GM23338 (cell line): ENCODE measurements around the gene KCNN3. TPM values are rescaled to one million over a fixed set of nuclear protein-coding genes. Genes with fewer than 3 reads are reported as not detected.

Source experiments
- ATAC-seq: fragments of 200-7000 bp; cut with Tn5 transposase; 3 replicates; pipeline ENCODE4 v1.9.1; 2020
- DNase-seq: peaks from one replicate; pipeline ENCODE4 v3.0.0-alpha.2; 2015; ENCODE audit warnings: low spot score
- H2AFZ ChIP-seq: fragments of 200-600 bp; sonication (generic); 2 replicates; pipeline ENCODE4 v1.8.0; 2016; ENCODE audit warnings: antibody characterized with exemption, mild to moderate bottlenecking, moderate library complexity
- H3F3A ChIP-seq: fragments of 200-600 bp; sonication (generic); replicated peaks from 2 replicates; pipeline ENCODE4 v1.8.0; 2017; ENCODE audit warnings: antibody characterized with exemption, mixed run types, low read depth
- H3K27ac ChIP-seq: fragments of 200-600 bp; sonication (generic); 2 replicates; pipeline ENCODE4 v1.6.1; 2016; ENCODE audit warnings: low read depth
- H3K27me3 ChIP-seq: fragments of 200-600 bp; sonication (generic); 2 replicates; pipeline ENCODE4 v1.8.0; 2016; ENCODE audit warnings: mild to moderate bottlenecking, mixed run types, moderate library complexity; ENCODE audit not compliant: insufficient read depth
- H3K36me3 ChIP-seq: fragments of 200-600 bp; sonication (generic); 2 replicates; pipeline ENCODE4 v1.8.0; 2016; ENCODE audit warnings: mild to moderate bottlenecking; ENCODE audit not compliant: insufficient read depth
- H3K4me1 ChIP-seq: fragments of 200-600 bp; sonication (generic); 2 replicates; pipeline ENCODE4 v1.8.0; 2016; ENCODE audit warnings: mild to moderate bottlenecking, moderate library complexity; ENCODE audit not compliant: insufficient read depth
- H3K4me2 ChIP-seq: fragments of 200-600 bp; sonication (generic); 2 replicates; pipeline ENCODE4 v1.7.1; 2017; ENCODE audit warnings: mixed run types
- H3K4me3 ChIP-seq: fragments of 200-600 bp; sonication (generic); 2 replicates; pipeline ENCODE4 v1.6.1; 2016; ENCODE audit warnings: mixed run types
- H3K79me2 ChIP-seq: fragments of 200-600 bp; sonication (generic); replicated peaks from 2 replicates; pipeline ENCODE4 v1.8.0; 2017; ENCODE audit warnings: mild to moderate bottlenecking; ENCODE audit not compliant: insufficient read depth
- H3K9me2 ChIP-seq: fragments of 200-600 bp; sonication (generic); 2 replicates; pipeline ENCODE4 v1.8.0; 2017; ENCODE audit not compliant: insufficient read depth
- H4K20me1 ChIP-seq: fragments of 200-600 bp; sonication (generic); replicated peaks from 2 replicates; pipeline ENCODE4 v1.8.0; 2017; ENCODE audit warnings: mild to moderate bottlenecking; ENCODE audit not compliant: insufficient read depth
- H3K27ac Mint-ChIP-seq: 2 replicates; pipeline ENCODE4 v1.8.0; 2020; ENCODE audit warnings: inconsistent platforms, mild to moderate bottlenecking, moderate library complexity, mixed read lengths
- H3K27me3 Mint-ChIP-seq: 3 replicates; pipeline ENCODE4 v1.8.0; 2022; ENCODE audit warnings: low read depth, mild to moderate bottlenecking, moderate library complexity, mixed read lengths, inconsistent platforms; ENCODE audit not compliant: insufficient read depth, poor library complexity
- H3K36me3 Mint-ChIP-seq: 3 replicates; pipeline ENCODE4 v1.8.0; 2021; ENCODE audit warnings: low read depth, mild to moderate bottlenecking, inconsistent platforms, moderate library complexity, mixed read lengths
- H3K4me1 Mint-ChIP-seq: 3 replicates; pipeline ENCODE4 v1.8.0; 2020; ENCODE audit warnings: mild to moderate bottlenecking, inconsistent platforms, mixed read lengths
- H3K4me3 Mint-ChIP-seq: 3 replicates; pipeline ENCODE4 v1.8.0; 2021; ENCODE audit warnings: moderate library complexity, mild to moderate bottlenecking, inconsistent platforms, mixed read lengths
- H3K9me3 Mint-ChIP-seq: 3 replicates; pipeline ENCODE4 v1.8.0; 2020; ENCODE audit warnings: moderate library complexity, mild to moderate bottlenecking, inconsistent platforms, mixed read lengths
- CTCF ChIP-seq, 2 experiments: fragments of 200-600 bp in 1 of 2; sonication (generic) in 1 of 2; conservative IDR thresholded peaks; 2 replicates each; pipeline versions ENCODE4 v1.5.1 to v1.6.1; 2016 to 2017; ENCODE audit warnings: antibody characterized with exemption in 2 of 2, low read depth in 2 of 2, mild to moderate bottlenecking in 2 of 2, moderate library complexity in 1 of 2
- JUNB ChIP-seq: IDR thresholded peaks from one replicate; pipeline ENCODE4 v1.6.1; 2016; ENCODE audit warnings: antibody characterized with exemption; ENCODE audit not compliant: unreplicated experiment
- NANOG ChIP-seq: IDR thresholded peaks from 2 replicates; pipeline ENCODE4 v1.6.1; 2016; ENCODE audit warnings: antibody characterized with exemption, borderline replicate concordance
- REST ChIP-seq: IDR thresholded peaks from one replicate; pipeline ENCODE4 v1.6.1; 2018; ENCODE audit warnings: antibody characterized with exemption; ENCODE audit not compliant: unreplicated experiment
- STAT1 ChIP-seq: IDR thresholded peaks from one replicate; pipeline ENCODE4 v1.6.1; 2016; ENCODE audit warnings: antibody characterized with exemption; ENCODE audit not compliant: unreplicated experiment
- ZNF114 ChIP-seq: fragments of 250-450 bp; sonication (Bioruptor Pico); IDR thresholded peaks from 2 replicates; pipeline ENCODE4 v1.5.0; 2020; ENCODE audit warnings: mild to moderate bottlenecking, moderate library complexity
- ZNF331 ChIP-seq: fragments of 250-450 bp; sonication (Bioruptor Pico); IDR thresholded peaks from 2 replicates; pipeline ENCODE4 v1.5.0; 2020; ENCODE audit warnings: low read depth, mild to moderate bottlenecking, moderate library complexity
- ZNF462 ChIP-seq: fragments of 250-450 bp; sonication (Bioruptor Pico); IDR thresholded peaks from 2 replicates; pipeline ENCODE4 v1.5.0; 2020; ENCODE audit warnings: mild to moderate bottlenecking, moderate library complexity
- polyA plus RNA-seq: library from polyadenylated mRNA; unstranded; fragments of >200 nt; fragmentation: Nextera tagmentation; extraction: Ambion mirVana; gene quantifications from 2 replicates; pipeline ENCODE4 v1.2.1, GENCODE V29; 2016
- total RNA-seq: library from RNA; depleted of rRNA; stranded (reverse); fragments of >200 nt; shearing (Covaris generic); gene quantifications from 2 replicates; pipeline ENCODE4 v1.2.3, GENCODE V29; 2014
- TF ChIP-seq, protein P1 (sequence below): IDR thresholded peaks from 2 replicates; pipeline ENCODE4 v1.6.1; 2016; ENCODE audit warnings: antibody characterized with exemption

The KCNN3 gene
- total and polyA plus RNA-seq, 2 experiments from 2014 or later, result 1.9 to 3.0 TPM

GRCh38 chr1:154753426-154753825, 116.7 kb downstream of the KCNN3 start (continued):
- TF ChIP-seq NANOG (no peak), ZNF114 (no peak), STAT1 (no peak), ZNF331 (CRISPR knock-in tag) (no peak)
- TF ChIP-seq, protein P1, sequence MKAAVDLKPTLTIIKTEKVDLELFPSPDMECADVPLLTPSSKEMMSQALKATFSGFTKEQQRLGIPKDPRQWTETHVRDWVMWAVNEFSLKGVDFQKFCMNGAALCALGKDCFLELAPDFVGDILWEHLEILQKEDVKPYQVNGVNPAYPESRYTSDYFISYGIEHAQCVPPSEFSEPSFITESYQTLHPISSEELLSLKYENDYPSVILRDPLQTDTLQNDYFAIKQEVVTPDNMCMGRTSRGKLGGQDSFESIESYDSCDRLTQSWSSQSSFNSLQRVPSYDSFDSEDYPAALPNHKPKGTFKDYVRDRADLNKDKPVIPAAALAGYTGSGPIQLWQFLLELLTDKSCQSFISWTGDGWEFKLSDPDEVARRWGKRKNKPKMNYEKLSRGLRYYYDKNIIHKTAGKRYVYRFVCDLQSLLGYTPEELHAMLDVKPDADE, result no peak

- H3K4me1 Mint-ChIP-seq, result peaks cover 23% of the 10 kb centered on the region
- no peaks in the 10 kb centered on the region for H4K20me1 ChIP-seq
- no peak overlapping the region for H3K27ac Mint-ChIP-seq
- H3K27me3 ChIP-seq, result no peaks in the 10 kb centered on the region
- no peaks in the 10 kb centered on the region for H3K9me3 Mint-ChIP-seq
- no peaks in the 10 kb centered on the region for H3K4me1 ChIP-seq
- H3K27ac ChIP-seq, result no peak overlapping the region
- H3F3A ChIP-seq, result no peaks in the 10 kb centered on the region
- H2AFZ ChIP-seq, result no peak overlapping the region
- peaks cover 13% of the 10 kb centered on the region for H3K27me3 Mint-ChIP-seq
- no peaks in the 10 kb centered on the region for H3K36me3 Mint-ChIP-seq
- no peak for DNase-seq
- H3K4me2 ChIP-seq, result no peak overlapping the region
- TF ChIP-seq ZNF462 (CRISPR knock-in tag) (no peak), JUNB (no peak), CTCF (conservative IDR thresholded peaks at IDR 0.05; ENCODE audit: low read depth in 2 of 2) (peak in 1 of 2 experiments; percentile 13; a peak in 1 of 4 replicates), REST (no peak), STAT1 (no peak), ZNF114 (no peak), NANOG (no peak)
- TF ChIP-seq, protein P1, result no peak
- H3K4me3 Mint-ChIP-seq, result no peak overlapping the region
- H3K4me3 ChIP-seq, result no peak overlapping the region
- no peak for ATAC-seq
- H3K36me3 ChIP-seq, result no peaks in the 10 kb centered on the region
- no peaks in the 10 kb centered on the region for H3K79me2 ChIP-seq
- H3K9me2 ChIP-seq, result no peaks in the 10 kb centered on the region
Measured at GRCh38 chr1:154752273-154753030, 117.6 kb downstream of the KCNN3 start.
